DMS53 treated with DMSO at 0.1 percent for 48 hours (cell line): ENCODE results near the gene USP34.
"Not testable (repeated sequence)": the region's sequence is repeated elsewhere in the genome, so short reads cannot be mapped to it uniquely, and the experiment has no call there.

Experiments
- DNase-seq: peaks from one replicate; lab custom pipeline; 2025; ENCODE audit not compliant: unreplicated experiment; lab: John Stamatoyannopoulos, UW

USP34 gene

GRCh38 chr2:61431345-61431744 lies 39.5 kb downstream of the USP34 start:
- no peak for DNase-seq

GRCh38 chr2:61426267-61426897 lies 44.5 kb downstream of the USP34 start:
- DNase-seq, result peak; percentile 57

GRCh38 chr2:61425605-61426155 lies 45.2 kb downstream of the USP34 start:
- no peak for DNase-seq

GRCh38 chr2:61423714-61424113 lies 47.2 kb downstream of the USP34 start:
- no peak for DNase-seq

GRCh38 chr2:61421611-61422010 lies 49.3 kb downstream of the USP34 start:
- no peak for DNase-seq

- DNase-seq, result no peak
Observed at GRCh38 chr2:61420991-61421544, 49.8 kb downstream of the USP34 start.

- no peak for DNase-seq
Observed at GRCh38 chr2:61419570-61419969, 51.3 kb downstream of the USP34 start.

- DNase-seq, result no peak
Observed at GRCh38 chr2:61419129-61419528, 51.8 kb downstream of the USP34 start.

- DNase-seq, result no peak
Observed at GRCh38 chr2:61416871-61417645, 53.8 kb downstream of the USP34 start.

- DNase-seq, result no peak
Observed at GRCh38 chr2:61415265-61415664, 55.6 kb downstream of the USP34 start.

GRCh38 chr2:61414674-61415073 lies 56.2 kb downstream of the USP34 start:
- DNase-seq, result no peak

GRCh38 chr2:61411109-61411508 lies 59.8 kb downstream of the USP34 start:
- DNase-seq, result no peak

- no peak for DNase-seq
Observed at GRCh38 chr2:61410185-61410584, 60.7 kb downstream of the USP34 start.

GRCh38 chr2:61405813-61406212 lies 65.1 kb downstream of the USP34 start:
- no peak for DNase-seq

GRCh38 chr2:61404438-61404837 lies 66.4 kb downstream of the USP34 start:
- no peak for DNase-seq

- DNase-seq, result no peak
Observed at GRCh38 chr2:61398413-61398812, 72.5 kb downstream of the USP34 start.

- no peak for DNase-seq
Observed at GRCh38 chr2:61396005-61396404, 74.9 kb downstream of the USP34 start.

- DNase-seq, result not testable (repeated sequence)
Observed at GRCh38 chr2:61387588-61387987, 83.3 kb downstream of the USP34 start.

- not testable (repeated sequence) for DNase-seq
Observed at GRCh38 chr2:61380882-61381197, 90.0 kb downstream of the USP34 start.

GRCh38 chr2:61380056-61380881 lies 90.6 kb downstream of the USP34 start:
- DNase-seq, result no peak

- no peak for DNase-seq
Observed at GRCh38 chr2:61379521-61379920, 91.4 kb downstream of the USP34 start.
